Esophagus squamous epithelium (tissue), 5 donors: ENCODE data around the gene RASGRF1. TPM values are rescaled to one million over a fixed set of nuclear protein-coding genes. Genes with fewer than 3 reads are reported as not detected.

Source experiments
- DNase-seq: peaks from one replicate; lab custom pipeline; 2025; lab: John Stamatoyannopoulos, UW
- H3K27ac ChIP-seq, 4 donors: fragments of 200-600 bp; sonication (generic); one replicate each; pipeline ENCODE4 v1.5.1; 2016 to 2019; ENCODE audit warnings: mild to moderate bottlenecking in 1 of 4
- H3K27me3 ChIP-seq, 4 donors: fragments of 200-600 bp; sonication (generic); 1 replicate in 3 of 4; 2 replicates in 1 of 4; pipeline versions ENCODE4 v1.5.1 to v1.6.0; 2017 to 2021; ENCODE audit warnings: antibody characterized with exemption in 1 of 4
- H3K36me3 ChIP-seq, 3 donors: fragments of 200-600 bp; sonication (generic); one replicate each; pipeline ENCODE4 v1.5.1; 2016 to 2019
- H3K4me1 ChIP-seq, 3 donors: fragments of 200-600 bp; sonication (generic); one replicate each; pipeline ENCODE4 v1.5.1; 2017 to 2019
- H3K4me3 ChIP-seq, 4 donors: fragments of 200-600 bp; sonication (generic); 1 replicate in 3 of 4; 2 replicates in 1 of 4; pipeline ENCODE4 v1.5.1; 2016 to 2019; ENCODE audit warnings: mild to moderate bottlenecking in 2 of 4, moderate library complexity in 1 of 4
- H3K9me3 ChIP-seq, 3 donors: fragments of 200-600 bp; sonication (generic); one replicate each; pipeline ENCODE4 v1.5.1; 2016 to 2019
- CTCF ChIP-seq, 6 experiments: fragments of 450-650 bp in 4 of 6; fragments of 200-600 bp in 2 of 6; sonication (generic) in 2 of 6; IDR thresholded peaks; one replicate each; pipeline ENCODE4 v1.5.1; 2016 to 2019; ENCODE audit warnings: antibody characterized with exemption in 6 of 6, mild to moderate bottlenecking in 4 of 6, moderate library complexity in 4 of 6
- POLR2A ChIP-seq, 4 donors: fragments of 450-650 bp; IDR thresholded peaks; one replicate each; pipeline ENCODE4 v1.6.1; 2017; ENCODE audit warnings: antibody characterized with exemption in 4 of 4, mild to moderate bottlenecking in 4 of 4, moderate library complexity in 3 of 4
- WGBS, 2 donors: methylation state at CpG; one replicate each; pipeline ENCODE4 v1.1.5; 2018; 5-methylcytosine and 5-hydroxymethylcytosine counted together
- intact Hi-C: fragments of 100-400 bp; cut with DNase I; formaldehyde crosslinking; loops from one replicate; pipeline ENCODE4 v1.15.0; 2022
- total RNA-seq, 4 donors: library from RNA; depleted of rRNA; stranded (reverse); fragments of >200 nt; gene quantifications; one replicate each; pipeline ENCODE4 v1.1.0, GENCODE V29; 2016
- donor health status: DM: yes; HTN: yes; CAD: no.

The RASGRF1 gene
- total RNA-seq, 4 donors from 2014 or later: 0.23 TPM; not detected in 3

GRCh38 chr15:79122991-79123390 is 32.4 kb upstream of the RASGRF1 start:
- Histone ChIP-seq H3K9me3 (no peaks in the 10 kb centered on the region), H3K27me3 (peaks cover 0 to 15% (median 0%) of the 10 kb centered on the region in 4 donors), H3K4me3 (no peak overlapping the region), H3K4me1 (no peaks in the 10 kb centered on the region), H3K27ac (no peak overlapping the region), H3K36me3 (no peaks in the 10 kb centered on the region)
- WGBS, 2 donors: 61 to 73% methylated on average over 9 to 12 of the region's 12 CpGs
- DNase-seq: no peak
- TF ChIP-seq POLR2A (IDR thresholded peaks at IDR 0.05): no peak
- no peak for TF ChIP-seq CTCF (IDR thresholded peaks at IDR 0.05)
- intact Hi-C loops: no loop called here

- H3K9me3 ChIP-seq: no peaks in the 10 kb centered on the region
- H3K36me3 ChIP-seq: no peaks in the 10 kb centered on the region
- no peak for DNase-seq
- H3K4me1 ChIP-seq: no peaks in the 10 kb centered on the region
- H3K4me3 ChIP-seq: no peak overlapping the region
- TF ChIP-seq CTCF (IDR thresholded peaks at IDR 0.05) (no peak), POLR2A (IDR thresholded peaks at IDR 0.05) (no peak)
- no peak overlapping the region for H3K27ac ChIP-seq
- H3K27me3 ChIP-seq: peaks cover 0 to 14% (median 0%) of the 10 kb centered on the region in 4 donors
- intact Hi-C loops: no loop called here
- 67 to 89% methylated on average over 2 to 4 of the region's 5 CpGs for WGBS, 2 donors
Measured at GRCh38 chr15:79122391-79122790, 31.8 kb upstream of the RASGRF1 start.

GRCh38 chr15:79121571-79121970 is 31.0 kb upstream of the RASGRF1 start:
- H3K27ac ChIP-seq: no peak overlapping the region
- no peak for TF ChIP-seq POLR2A (IDR thresholded peaks at IDR 0.05)
- intact Hi-C loops: no loop called here

GRCh38 chr15:79117442-79118204 is 27.0 kb upstream of the RASGRF1 start:
- WGBS, 2 donors: 56 to 58% methylated on average over 3 of the region's 3 CpGs
- intact Hi-C loops: no loop called here
- peaks cover 0 to 7% (median 0%) of the 10 kb centered on the region in 4 donors for H3K27me3 ChIP-seq
- no peak overlapping the region for H3K4me3 ChIP-seq
- H3K4me1 ChIP-seq: no peaks in the 10 kb centered on the region
- no peaks in the 10 kb centered on the region for H3K36me3 ChIP-seq
- TF ChIP-seq CTCF (IDR thresholded peaks at IDR 0.05) (no peak), POLR2A (IDR thresholded peaks at IDR 0.05) (no peak)
- no peak overlapping the region for H3K27ac ChIP-seq
- H3K9me3 ChIP-seq: no peaks in the 10 kb centered on the region
- no peak for DNase-seq

More at GRCh38 chr15:79121571-79121970, 31.0 kb upstream of the RASGRF1 start:
- no peak for DNase-seq
- H3K4me3 ChIP-seq: no peak overlapping the region
- WGBS, 2 donors: 74 to 76% methylated on average over 7 of the region's 7 CpGs
- H3K4me1 ChIP-seq: no peaks in the 10 kb centered on the region
- H3K27me3 ChIP-seq: peaks cover 0 to 6% (median 0%) of the 10 kb centered on the region in 4 donors
- no peaks in the 10 kb centered on the region for H3K36me3 ChIP-seq
- H3K9me3 ChIP-seq: no peaks in the 10 kb centered on the region

- Histone ChIP-seq H3K36me3 (no peaks in the 10 kb centered on the region), H3K4me3 (no peak overlapping the region), H3K9me3 (no peaks in the 10 kb centered on the region), H3K27ac (no peak overlapping the region), H3K27me3 (peaks cover 0 to 7% (median 0%) of the 10 kb centered on the region in 4 donors), H3K4me1 (no peaks in the 10 kb centered on the region)
- TF ChIP-seq POLR2A (IDR thresholded peaks at IDR 0.05) (no peak), CTCF (IDR thresholded peaks at IDR 0.05) (no peak)
- 90 to 95% methylated on average over 4 of the region's 4 CpGs for WGBS, 2 donors
- intact Hi-C loops: no loop called here
- no peak for DNase-seq
Measured at GRCh38 chr15:79116771-79117170, 26.2 kb upstream of the RASGRF1 start.
